HG02642 (cell line): ENCODE measurements around the gene CNDP2.
"Not testable (repeated sequence)": the region's sequence is repeated elsewhere in the genome, so short reads cannot be mapped to it uniquely, and the experiment has no call there.

ENCODE experiments used
- ATAC-seq: cut with Tn5 transposase; IDR thresholded peaks from one replicate; pipeline ENCODE4 v1.9.1; 2021; ENCODE audit warnings: mild to moderate bottlenecking; ENCODE audit not compliant: unreplicated experiment, poor library complexity

CNDP2 gene

GRCh38 chr18:74562131-74562730 lies 66.1 kb downstream of the CNDP2 start:
- no peak for ATAC-seq

- ATAC-seq = no peak
These were observed 66.6 kb downstream of the CNDP2 start for GRCh38 chr18:74562775-74563174.

GRCh38 chr18:74563999-74564398 lies 67.8 kb downstream of the CNDP2 start:
- no peak for ATAC-seq

- ATAC-seq = not testable (repeated sequence)
These were observed 69.0 kb downstream of the CNDP2 start for GRCh38 chr18:74565164-74565563.

GRCh38 chr18:74565993-74566392 lies 69.8 kb downstream of the CNDP2 start:
- ATAC-seq = not testable (repeated sequence)

- no peak for ATAC-seq
These were observed 71.7 kb downstream of the CNDP2 start for GRCh38 chr18:74567822-74568221.

GRCh38 chr18:74569401-74569800 lies 73.2 kb downstream of the CNDP2 start:
- no peak for ATAC-seq

DNA sequence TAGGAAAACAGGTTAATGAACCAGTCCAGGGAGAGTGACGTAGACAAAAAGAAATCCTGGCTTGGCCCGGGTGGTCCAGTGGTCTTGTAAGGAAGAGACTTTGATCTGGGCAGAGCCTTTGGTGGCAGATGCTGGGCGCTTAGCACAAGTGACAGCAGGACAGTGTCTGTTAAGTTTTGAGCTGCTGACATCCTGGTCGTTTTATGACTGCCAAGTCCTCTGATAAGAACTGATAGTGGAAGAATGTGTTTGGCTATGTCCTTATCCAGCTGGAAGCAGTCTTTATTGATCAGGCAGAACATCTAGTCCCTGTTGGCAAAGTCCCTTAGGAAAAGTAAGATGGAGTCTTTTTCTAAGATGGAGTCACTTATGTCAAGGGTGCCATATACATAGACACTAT lies 74.1 kb downstream of the CNDP2 start:
- ATAC-seq = no peak

- ATAC-seq = no peak
These were observed 75.9 kb downstream of the CNDP2 start for GRCh38 chr18:74571895-74572680.

GRCh38 chr18:74573053-74573452 lies 76.9 kb downstream of the CNDP2 start:
- no peak for ATAC-seq
